ENCODE data around the gene CHRNA3. TPM values are rescaled to one million over a fixed set of nuclear protein-coding genes. Genes with fewer than 3 reads are reported as not detected.
A peak's percentile ranks its signal among the peaks of the same experiment; 100 is the strongest.

Gene CHRNA3
- total RNA-seq, 1 donor from 2014 or later, result 1.3 TPM

GRCh38 chr15:78641749-78642275 lies 21.0 kb upstream of the CHRNA3 start:
- peaks cover 9% of the 10 kb centered on the region for H3K4me1 ChIP-seq
- H3K4me3 ChIP-seq, result no peak overlapping the region
- intact Hi-C loops (cut with DNase I), result no loop called here
- H3K27ac ChIP-seq, result no peak overlapping the region
- no peak for DNase-seq
- H3K9me3 ChIP-seq, result no peaks in the 10 kb centered on the region
- no peak for TF ChIP-seq CTCF (IDR thresholded peaks at IDR 0.05)
- no peaks in the 10 kb centered on the region for H3K36me3 ChIP-seq
- peak in 1 of 2 donors; percentile 8 for ATAC-seq
- peaks cover 32% of the 10 kb centered on the region for H3K27me3 ChIP-seq (ENCODE audit: low read depth)

- peak within 1 kb of the TSS; percentile 47 for H3K4me3 ChIP-seq
- H3K36me3 ChIP-seq, result no peaks in the 10 kb centered on the region
- peaks cover 32% of the 10 kb centered on the region for H3K27me3 ChIP-seq (ENCODE audit: low read depth)
- intact Hi-C loops (cut with DNase I), result no loop called here
- ATAC-seq (peak; percentile 54 to 61), DNase-seq (no peak)
- no peaks in the 10 kb centered on the region for H3K9me3 ChIP-seq
- H3K27ac ChIP-seq, result no peak within 1 kb of the TSS
- TF ChIP-seq CTCF (IDR thresholded peaks at IDR 0.05), result no peak
- peaks cover 9% of the 10 kb centered on the region for H3K4me1 ChIP-seq
Observed at GRCh38 chr15:78641102-78641748, 20.4 kb upstream of the CHRNA3 start, which contains the start of gene CHRNB4. Gene CHRNB4 (minus strand): TSS chr15:78641210. CDS start chr15:78641133, 77 bp downstream.

GRCh38 chr15:78640527-78641101 lies 19.8 kb upstream of the CHRNA3 start:
- ATAC-seq (peak; percentile 55 to 64), DNase-seq (no peak)
- no peak for TF ChIP-seq CTCF (IDR thresholded peaks at IDR 0.05)
- intact Hi-C loops (cut with DNase I), result no loop called here
- H3K36me3 ChIP-seq, result no peaks in the 10 kb centered on the region
- H3K27ac ChIP-seq, result no peak overlapping the region
- H3K4me3 ChIP-seq, result peak overlapping the region; percentile 47
- H3K27me3 ChIP-seq (ENCODE audit: low read depth), result peaks cover 32% of the 10 kb centered on the region
- H3K9me3 ChIP-seq, result no peaks in the 10 kb centered on the region
- peaks cover 9% of the 10 kb centered on the region for H3K4me1 ChIP-seq

- Histone ChIP-seq H3K9me3 (no peaks in the 10 kb centered on the region), H3K27ac (no peak overlapping the region), H3K4me3 (no peak overlapping the region), H3K36me3 (no peaks in the 10 kb centered on the region), H3K4me1 (peaks cover 9% of the 10 kb centered on the region), H3K27me3 (ENCODE audit: low read depth) (peaks cover 32% of the 10 kb centered on the region)
- DNase-seq (no peak), ATAC-seq (peak in 1 of 2 donors; percentile 47)
- intact Hi-C loops (cut with DNase I), result no loop called here
- TF ChIP-seq CTCF (IDR thresholded peaks at IDR 0.05), result peak; percentile 61
Observed at GRCh38 chr15:78638658-78639314, 18.0 kb upstream of the CHRNA3 start.

- no peaks in the 10 kb centered on the region for H3K36me3 ChIP-seq
- no peak overlapping the region for H3K27ac ChIP-seq
- DNase-seq (no peak), ATAC-seq (no peak)
- H3K27me3 ChIP-seq (ENCODE audit: low read depth), result peaks cover 32% of the 10 kb centered on the region
- intact Hi-C loops (cut with DNase I), result no loop called here
- H3K9me3 ChIP-seq, result no peaks in the 10 kb centered on the region
- no peak overlapping the region for H3K4me3 ChIP-seq
- peaks cover 9% of the 10 kb centered on the region for H3K4me1 ChIP-seq
- no peak for TF ChIP-seq CTCF (IDR thresholded peaks at IDR 0.05)
Observed at GRCh38 chr15:78637776-78638435, 17.1 kb upstream of the CHRNA3 start.

Data from lower lobe of right lung (tissue), 2 donors.